Measurements from ENCODE around the gene TMEM259.

TMEM259 gene

DNA sequence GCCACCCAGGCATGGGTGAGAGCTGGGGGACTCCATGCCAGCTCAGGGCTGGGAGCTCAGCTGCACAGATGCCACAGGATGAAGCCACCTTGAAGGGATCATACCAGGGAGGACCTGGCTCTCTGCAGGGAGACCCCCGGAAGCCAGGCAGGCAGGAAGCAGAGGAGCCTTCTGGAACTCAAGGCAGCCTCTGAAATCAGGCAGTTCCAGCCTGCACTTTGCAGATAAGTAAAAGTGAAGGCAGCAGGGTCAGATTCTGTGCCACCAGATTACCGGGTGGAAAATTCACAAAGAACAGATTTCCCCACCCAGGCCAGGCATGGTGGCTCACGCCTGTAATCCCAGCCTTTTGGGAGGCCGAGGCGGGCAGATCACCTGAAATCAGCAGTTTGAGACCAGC is 2.5 kb downstream of the TMEM259 start:
- TF ChIP-seq EZH2 (IDR thresholded peaks at IDR 0.05; ENCODE audit: borderline replicate concordance, low read length) (no peak), CTCF (IDR thresholded peaks at IDR 0.05; ENCODE audit: low read length) (no peak)
- H3K9ac ChIP-seq (ENCODE audit: low read length), result peak overlapping the region; percentile 99; the same call in 1 of the 2 replicates
- H3K27ac ChIP-seq (ENCODE audit: low read depth, low read length, poor library complexity, severe bottlenecking), result peak overlapping the region; percentile 75
- H3K4me2 ChIP-seq (ENCODE audit: low read length), result peak overlapping the region; percentile 99
- H3F3A ChIP-seq (ENCODE audit: insufficient read depth, low read length), result peaks cover 5% of the 10 kb centered on the region
- H3K9me2 ChIP-seq (ENCODE audit: low read depth, low read length), result no peaks in the 10 kb centered on the region
- H3K27me3 ChIP-seq (ENCODE audit: insufficient read depth, low read length), result no peaks in the 10 kb centered on the region
- peaks cover 54% of the 10 kb centered on the region for H3K79me2 ChIP-seq (ENCODE audit: insufficient read depth, low read length)
- H3K36me3 ChIP-seq (ENCODE audit: insufficient read depth, low read length), result peaks cover 25% of the 10 kb centered on the region
- H2AFZ ChIP-seq (ENCODE audit: low read length), result no peak overlapping the region
- no peaks in the 10 kb centered on the region for H4K20me1 ChIP-seq (ENCODE audit: insufficient read depth, low read length)
- H3K9me3 ChIP-seq (ENCODE audit: low read length), result no peaks in the 10 kb centered on the region
- peak overlapping the region; percentile 99 for H3K4me3 ChIP-seq (ENCODE audit: low read depth, low read length, poor library complexity, severe bottlenecking)
- peaks cover 61% of the 10 kb centered on the region for H3K4me1 ChIP-seq (ENCODE audit: insufficient read depth, low read length, severe bottlenecking)

DNA sequence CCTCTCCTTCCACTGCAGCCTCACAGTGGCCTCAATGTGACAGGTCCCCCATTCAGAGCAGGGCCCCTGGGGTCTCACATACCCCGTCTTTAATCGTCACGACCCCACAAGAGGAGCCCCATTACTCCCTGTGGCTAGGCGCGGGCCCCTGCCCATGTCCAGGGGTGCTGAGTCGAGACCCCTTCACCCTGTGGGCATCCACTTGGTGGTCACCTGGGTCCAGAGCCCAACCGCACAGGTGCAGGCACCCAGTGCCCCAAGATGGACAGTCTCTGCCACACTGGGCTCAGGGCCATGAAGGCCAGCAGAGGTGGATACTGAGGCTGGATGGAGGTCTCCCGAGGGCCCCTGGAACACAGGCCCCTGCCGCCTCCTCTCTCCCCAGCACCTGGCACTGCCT is 3.0 kb downstream of the TMEM259 start:
- Histone ChIP-seq H2AFZ (ENCODE audit: low read length) (no peak overlapping the region), H3F3A (ENCODE audit: insufficient read depth, low read length) (peaks cover 5% of the 10 kb centered on the region), H3K27me3 (ENCODE audit: insufficient read depth, low read length) (no peaks in the 10 kb centered on the region), H3K4me2 (ENCODE audit: low read length) (peak overlapping the region; percentile 99), H3K36me3 (ENCODE audit: insufficient read depth, low read length) (peaks cover 30% of the 10 kb centered on the region), H3K4me1 (ENCODE audit: insufficient read depth, low read length, severe bottlenecking) (peaks cover 61% of the 10 kb centered on the region), H3K79me2 (ENCODE audit: insufficient read depth, low read length) (peaks cover 54% of the 10 kb centered on the region), H3K9ac (ENCODE audit: low read length) (peak overlapping the region; percentile 99; the same call in 1 of the 2 replicates), H3K9me3 (ENCODE audit: low read length) (no peaks in the 10 kb centered on the region), H3K27ac (ENCODE audit: low read depth, low read length, poor library complexity, severe bottlenecking) (peak overlapping the region; percentile 75), H3K4me3 (ENCODE audit: low read depth, low read length, poor library complexity, severe bottlenecking) (peak overlapping the region; percentile 99), H4K20me1 (ENCODE audit: insufficient read depth, low read length) (no peaks in the 10 kb centered on the region), H3K9me2 (ENCODE audit: low read depth, low read length) (no peaks in the 10 kb centered on the region)
- no peak for TF ChIP-seq EZH2 (IDR thresholded peaks at IDR 0.05; ENCODE audit: borderline replicate concordance, low read length)
- TF ChIP-seq CTCF (IDR thresholded peaks at IDR 0.05; ENCODE audit: low read length), result no peak

DNA sequence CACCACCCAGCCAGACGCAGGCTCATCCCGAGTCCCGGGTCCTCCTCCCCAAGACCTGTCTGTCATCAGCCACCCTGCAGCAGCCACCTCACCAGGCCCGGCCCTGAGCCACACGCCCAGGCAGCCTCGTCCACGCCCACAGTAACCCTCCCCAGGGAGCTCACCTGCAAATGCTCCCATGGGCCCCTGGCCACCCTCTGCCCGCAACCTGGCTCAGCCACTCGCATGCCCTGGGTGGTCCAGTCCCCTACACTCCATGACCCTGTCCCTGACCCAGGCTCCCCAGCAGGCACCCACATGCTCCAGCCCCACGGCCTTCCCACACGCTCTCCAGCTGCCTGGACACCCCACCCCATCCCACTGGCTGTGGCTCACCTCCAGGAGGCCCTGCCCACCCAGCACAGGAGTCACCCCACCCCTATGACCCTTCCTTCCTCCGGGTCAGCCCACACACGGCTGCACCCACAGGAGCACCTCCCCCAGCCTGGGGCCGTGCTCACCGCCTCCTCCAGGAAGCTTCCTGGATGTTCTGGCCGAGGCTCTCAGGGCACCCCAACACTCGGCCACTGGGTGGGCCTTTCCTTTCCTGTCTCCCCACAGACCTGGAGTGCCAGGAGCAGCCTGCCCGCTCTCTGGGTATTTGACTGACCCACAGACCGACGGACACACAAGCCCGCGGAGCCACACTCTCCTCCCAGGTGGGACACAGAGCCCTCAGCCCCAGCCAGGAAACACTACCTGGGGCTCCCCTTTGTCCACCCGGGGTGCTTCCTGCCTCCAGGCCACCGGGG is 3.6 kb downstream of the TMEM259 start:
- H2AFZ ChIP-seq (ENCODE audit: low read length), result no peak overlapping the region
- H3K36me3 ChIP-seq (ENCODE audit: insufficient read depth, low read length), result peaks cover 35% of the 10 kb centered on the region
- H3K4me3 ChIP-seq (ENCODE audit: low read depth, low read length, poor library complexity, severe bottlenecking), result peak overlapping the region; percentile 99
- TF ChIP-seq CTCF (IDR thresholded peaks at IDR 0.05; ENCODE audit: low read length) (no peak), EZH2 (IDR thresholded peaks at IDR 0.05; ENCODE audit: borderline replicate concordance, low read length) (no peak)
- H3K79me2 ChIP-seq (ENCODE audit: insufficient read depth, low read length), result peaks cover 54% of the 10 kb centered on the region
- H4K20me1 ChIP-seq (ENCODE audit: insufficient read depth, low read length), result no peaks in the 10 kb centered on the region
- H3K4me2 ChIP-seq (ENCODE audit: low read length), result peak overlapping the region; percentile 99
- peak overlapping the region; percentile 15; the same call in 1 of the 2 replicates for H3K9ac ChIP-seq (ENCODE audit: low read length)
- H3K27ac ChIP-seq (ENCODE audit: low read depth, low read length, poor library complexity, severe bottlenecking), result peak overlapping the region; percentile 22
- H3K27me3 ChIP-seq (ENCODE audit: insufficient read depth, low read length), result no peaks in the 10 kb centered on the region
- peaks cover 59% of the 10 kb centered on the region for H3K4me1 ChIP-seq (ENCODE audit: insufficient read depth, low read length, severe bottlenecking)
- H3K9me3 ChIP-seq (ENCODE audit: low read length), result no peaks in the 10 kb centered on the region
- no peaks in the 10 kb centered on the region for H3K9me2 ChIP-seq (ENCODE audit: low read depth, low read length)
- H3F3A ChIP-seq (ENCODE audit: insufficient read depth, low read length), result no peaks in the 10 kb centered on the region
